ENCODE data around the gene ZNF736. TPM values are rescaled to one million over a fixed set of nuclear protein-coding genes. Genes with fewer than 3 reads are reported as not detected.

ZNF736 gene
- total RNA-seq, 1 donor from 2014 or later, result 4.3 TPM

Other genes with a start within 250 kb of the ZNF736 start
- not detected for gene ZNF735, start 106.8 kb upstream of the ZNF736 start, total RNA-seq
- gene ZNF679, start 85.5 kb upstream of the ZNF736 start, total RNA-seq, result not detected
- gene ZNF680, start 249.1 kb downstream of the ZNF736 start, total RNA-seq, result 14.3 TPM